DOHH2 (cell line): Measurements from ENCODE around the gene PRRT2.

Experiments
- H3F3A ChIP-seq: fragments of 200-600 bp; sonication (generic), shearing (Covaris generic); 2 replicates; pipeline ENCODE4 v1.6.0; 2016; ENCODE audit warnings: antibody characterized with exemption, mild to moderate bottlenecking; ENCODE audit not compliant: control insufficient read depth, insufficient read depth
- H3K27ac ChIP-seq: fragments of 200-600 bp; sonication (generic); 2 replicates; pipeline ENCODE4 v1.5.1; 2014; ENCODE audit warnings: low read depth, mild to moderate bottlenecking, low read length, moderate library complexity
- H3K27me3 ChIP-seq: fragments of 200-600 bp; sonication (generic); 2 replicates; pipeline ENCODE4 v1.6.1; 2014; ENCODE audit warnings: mild to moderate bottlenecking, low read length, mixed read lengths; ENCODE audit not compliant: control insufficient read depth
- H3K36me3 ChIP-seq: fragments of 200-600 bp; sonication (generic); 2 replicates; pipeline ENCODE4 v1.6.1; 2014; ENCODE audit warnings: mild to moderate bottlenecking, low read length, moderate library complexity, mixed read lengths; ENCODE audit not compliant: control insufficient read depth
- H3K4me1 ChIP-seq: fragments of 200-600 bp; sonication (generic); 2 replicates; pipeline ENCODE4 v1.6.1; 2014; ENCODE audit warnings: mild to moderate bottlenecking, low read length, mixed read lengths; ENCODE audit not compliant: control insufficient read depth
- H3K4me2 ChIP-seq: fragments of 200-600 bp; sonication (generic); 2 replicates; pipeline ENCODE4 v1.6.0; 2014; ENCODE audit warnings: mild to moderate bottlenecking, low read length, moderate library complexity
- H3K4me3 ChIP-seq: fragments of 200-600 bp; sonication (generic); 2 replicates; pipeline ENCODE4 v1.5.1; 2014; ENCODE audit warnings: mild to moderate bottlenecking, low read length, mixed read lengths
- H3K79me2 ChIP-seq: fragments of 200-600 bp; sonication (generic); 2 replicates; pipeline ENCODE4 v1.6.1; 2014; ENCODE audit warnings: mild to moderate bottlenecking, low read length, mixed read lengths; ENCODE audit not compliant: control insufficient read depth
- H3K9me2 ChIP-seq: fragments of 200-600 bp; sonication (generic); replicated peaks from 2 replicates; pipeline ENCODE4 v1.6.1; 2014; ENCODE audit warnings: mild to moderate bottlenecking, low read length, mixed read lengths; ENCODE audit not compliant: control insufficient read depth
- H3K9me3 ChIP-seq: fragments of 200-600 bp; sonication (generic); 2 replicates; pipeline ENCODE4 v1.6.1; 2014; ENCODE audit warnings: antibody characterized with exemption, low read length, mixed read lengths; ENCODE audit not compliant: control insufficient read depth, insufficient read depth
- H4K20me1 ChIP-seq: fragments of 200-600 bp; sonication (generic); 2 replicates; pipeline ENCODE4 v1.6.0; 2014; ENCODE audit warnings: low read depth, mild to moderate bottlenecking, antibody characterized with exemption, low read length, moderate library complexity; ENCODE audit not compliant: control insufficient read depth, insufficient read depth
- EZH2phosphoT487 ChIP-seq: fragments of 200-600 bp; sonication (generic); IDR thresholded peaks from 2 replicates; pipeline ENCODE4 v1.6.1; 2017; ENCODE audit warnings: borderline replicate concordance, mild to moderate bottlenecking, antibody characterized with exemption, low read length, moderate library complexity, mixed read lengths
- TF ChIP-seq, protein P1 (sequence below): fragments of 200-600 bp; sonication (generic); IDR thresholded peaks from one replicate; pipeline ENCODE4 v1.5.1; 2014; ENCODE audit warnings: antibody characterized with exemption, mild to moderate bottlenecking, low read depth, low read length; ENCODE audit not compliant: poor library complexity, severe bottlenecking

The PRRT2 gene

DNA sequence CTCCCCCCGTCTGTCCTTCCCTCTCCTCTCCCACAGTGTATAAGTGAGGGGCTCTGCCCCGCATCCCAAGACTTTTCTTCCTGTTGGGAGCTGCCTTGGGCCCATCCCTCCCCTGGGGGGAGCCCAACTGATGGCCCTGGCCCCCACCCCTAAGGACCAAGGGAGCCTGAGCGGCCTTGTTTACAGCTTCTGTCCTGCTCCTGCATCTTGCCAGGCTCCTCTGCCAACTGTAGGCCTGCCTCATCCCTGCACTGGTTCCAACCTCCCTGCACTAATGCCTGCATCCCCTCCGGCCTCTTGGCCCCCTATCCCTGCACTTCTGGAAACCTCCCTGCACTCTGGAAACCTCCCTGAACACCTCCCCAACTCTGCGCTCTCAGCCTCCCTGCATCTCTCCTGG, 2.6 kb downstream of the PRRT2 start:
- no peaks in the 10 kb centered on the region for H3K27me3 ChIP-seq
- peaks cover 80% of the 10 kb centered on the region for H3K4me1 ChIP-seq
- H3K79me2 ChIP-seq, result peaks cover 35% of the 10 kb centered on the region
- H3K27ac ChIP-seq, result peak overlapping the region; percentile 89
- no peaks in the 10 kb centered on the region for H3K9me2 ChIP-seq
- peak overlapping the region; percentile 93 for H3K4me3 ChIP-seq
- H3F3A ChIP-seq, result peaks cover 13% of the 10 kb centered on the region
- peaks cover 15% of the 10 kb centered on the region; the same call in 1 of the 2 replicates for H4K20me1 ChIP-seq
- H3K9me3 ChIP-seq, result no peaks in the 10 kb centered on the region
- peaks cover 39% of the 10 kb centered on the region for H3K36me3 ChIP-seq
- H3K4me2 ChIP-seq, result peak overlapping the region; percentile 98
- TF ChIP-seq, protein P1, sequence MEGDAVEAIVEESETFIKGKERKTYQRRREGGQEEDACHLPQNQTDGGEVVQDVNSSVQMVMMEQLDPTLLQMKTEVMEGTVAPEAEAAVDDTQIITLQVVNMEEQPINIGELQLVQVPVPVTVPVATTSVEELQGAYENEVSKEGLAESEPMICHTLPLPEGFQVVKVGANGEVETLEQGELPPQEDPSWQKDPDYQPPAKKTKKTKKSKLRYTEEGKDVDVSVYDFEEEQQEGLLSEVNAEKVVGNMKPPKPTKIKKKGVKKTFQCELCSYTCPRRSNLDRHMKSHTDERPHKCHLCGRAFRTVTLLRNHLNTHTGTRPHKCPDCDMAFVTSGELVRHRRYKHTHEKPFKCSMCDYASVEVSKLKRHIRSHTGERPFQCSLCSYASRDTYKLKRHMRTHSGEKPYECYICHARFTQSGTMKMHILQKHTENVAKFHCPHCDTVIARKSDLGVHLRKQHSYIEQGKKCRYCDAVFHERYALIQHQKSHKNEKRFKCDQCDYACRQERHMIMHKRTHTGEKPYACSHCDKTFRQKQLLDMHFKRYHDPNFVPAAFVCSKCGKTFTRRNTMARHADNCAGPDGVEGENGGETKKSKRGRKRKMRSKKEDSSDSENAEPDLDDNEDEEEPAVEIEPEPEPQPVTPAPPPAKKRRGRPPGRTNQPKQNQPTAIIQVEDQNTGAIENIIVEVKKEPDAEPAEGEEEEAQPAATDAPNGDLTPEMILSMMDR, result no peak
- TF ChIP-seq EZH2phosphoT487, result no peak

DNA sequence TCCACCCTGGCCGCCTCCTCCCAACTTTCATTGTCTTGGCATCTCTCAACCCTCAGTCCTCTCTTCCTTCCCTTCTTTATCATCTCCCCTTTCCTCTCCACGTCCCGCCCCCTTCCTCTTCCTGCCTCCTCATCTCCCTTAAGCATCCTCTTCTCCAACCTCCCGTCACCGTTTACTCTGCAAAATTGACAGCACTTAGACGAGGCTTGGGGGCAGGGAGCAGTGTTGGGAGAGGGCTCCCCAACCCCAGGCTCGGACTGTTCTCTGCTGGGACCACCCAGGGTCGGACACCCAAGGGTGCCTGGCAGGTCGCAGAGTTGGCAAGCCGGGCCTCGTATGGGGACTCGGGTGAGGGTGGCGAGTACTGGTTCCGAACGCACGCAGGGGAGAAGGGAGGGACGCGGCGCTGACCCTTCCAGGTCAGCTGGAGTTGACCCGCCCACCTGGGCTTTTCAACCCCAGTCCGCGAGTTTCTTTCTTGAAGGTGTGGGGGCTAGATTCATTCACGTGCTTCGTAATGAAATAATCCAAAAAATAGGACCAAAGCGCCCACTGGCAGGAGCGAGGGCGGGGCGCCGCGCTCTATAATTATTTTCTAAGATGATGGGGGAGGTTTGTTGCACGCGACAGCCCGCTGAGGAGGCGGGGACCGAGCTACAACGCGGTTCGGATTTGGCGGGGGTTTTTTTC, 3.2 kb downstream of the PRRT2 start:
- Histone ChIP-seq H3F3A (peaks cover 13% of the 10 kb centered on the region), H3K36me3 (peaks cover 39% of the 10 kb centered on the region), H3K4me1 (peaks cover 80% of the 10 kb centered on the region), H4K20me1 (peaks cover 15% of the 10 kb centered on the region; the same call in 1 of the 2 replicates), H3K4me3 (peak overlapping the region; percentile 93), H3K27ac (peak overlapping the region; percentile 89), H3K27me3 (no peaks in the 10 kb centered on the region), H3K9me2 (no peaks in the 10 kb centered on the region), H3K9me3 (no peaks in the 10 kb centered on the region), H3K79me2 (peaks cover 38% of the 10 kb centered on the region), H3K4me2 (peak overlapping the region; percentile 98)
- TF ChIP-seq EZH2phosphoT487, result no peak
- TF ChIP-seq, protein P1, result no peak

DNA sequence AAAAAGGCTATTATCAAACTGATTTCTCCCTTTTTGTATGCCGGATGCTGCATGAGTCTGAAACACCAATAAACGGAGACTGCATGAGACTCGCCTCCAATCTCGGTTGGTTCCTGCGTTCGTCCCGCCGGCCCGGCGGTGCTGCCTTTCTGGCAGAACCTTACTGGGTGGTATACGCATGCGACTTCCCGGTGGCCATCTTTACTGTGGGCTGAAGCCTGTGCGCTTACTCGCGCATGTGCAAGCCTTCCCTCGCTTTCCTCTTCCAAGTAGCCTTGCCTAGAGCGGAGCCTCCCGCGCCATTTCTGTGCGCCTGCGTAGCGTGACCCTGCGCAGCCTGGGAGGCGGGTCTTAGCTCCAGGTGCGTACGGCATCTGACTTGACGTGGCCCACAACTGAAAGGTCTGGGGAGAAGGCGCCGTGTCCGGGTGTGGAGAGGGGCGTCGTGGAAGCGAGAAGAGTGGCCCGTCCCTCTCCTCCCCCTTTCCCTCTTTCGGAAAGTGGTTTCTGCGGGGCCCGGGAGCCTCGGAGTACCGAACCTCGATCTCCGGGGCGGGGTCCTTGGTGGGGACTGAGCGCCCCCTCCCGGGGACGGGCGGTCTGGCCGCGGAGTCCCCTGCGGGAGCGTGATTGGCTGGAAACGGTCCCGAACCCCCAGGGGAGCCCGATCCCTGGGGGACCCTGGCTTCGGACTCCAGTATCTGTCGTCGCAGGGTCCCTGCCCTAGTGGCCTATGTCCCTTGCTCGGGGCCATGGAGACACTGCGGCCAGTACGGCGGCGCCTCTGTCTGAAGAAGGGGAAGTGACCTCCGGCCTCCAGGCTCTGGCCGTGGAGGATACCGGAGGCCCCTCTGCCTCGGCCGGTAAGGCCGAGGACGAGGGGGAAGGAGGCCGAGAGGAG, 4.0 kb downstream of the PRRT2 start, which contains the start of gene PAGR1:
PAGR1 (plus strand) TSS at position 360 of the 901 bp plus-strand sequence; CDS start at position 734, 374 bp downstream.
- Histone ChIP-seq H3K27ac (peak within 1 kb of the TSS; percentile 89), H3K4me1 (peaks cover 80% of the 10 kb centered on the region), H3K4me3 (peak within 1 kb of the TSS; percentile 93), H3K4me2 (peak within 1 kb of the TSS; percentile 98), H3K27me3 (no peaks in the 10 kb centered on the region), H3F3A (peaks cover 5% of the 10 kb centered on the region), H3K9me3 (no peaks in the 10 kb centered on the region), H3K9me2 (no peaks in the 10 kb centered on the region), H3K36me3 (peaks cover 41% of the 10 kb centered on the region), H4K20me1 (peaks cover 15% of the 10 kb centered on the region; the same call in 1 of the 2 replicates), H3K79me2 (peaks cover 46% of the 10 kb centered on the region)
- TF ChIP-seq EZH2phosphoT487, result no peak
- TF ChIP-seq, protein P1, result peak; percentile 86
